Measurements from ENCODE around the gene VWCE.

The VWCE gene

DNA sequence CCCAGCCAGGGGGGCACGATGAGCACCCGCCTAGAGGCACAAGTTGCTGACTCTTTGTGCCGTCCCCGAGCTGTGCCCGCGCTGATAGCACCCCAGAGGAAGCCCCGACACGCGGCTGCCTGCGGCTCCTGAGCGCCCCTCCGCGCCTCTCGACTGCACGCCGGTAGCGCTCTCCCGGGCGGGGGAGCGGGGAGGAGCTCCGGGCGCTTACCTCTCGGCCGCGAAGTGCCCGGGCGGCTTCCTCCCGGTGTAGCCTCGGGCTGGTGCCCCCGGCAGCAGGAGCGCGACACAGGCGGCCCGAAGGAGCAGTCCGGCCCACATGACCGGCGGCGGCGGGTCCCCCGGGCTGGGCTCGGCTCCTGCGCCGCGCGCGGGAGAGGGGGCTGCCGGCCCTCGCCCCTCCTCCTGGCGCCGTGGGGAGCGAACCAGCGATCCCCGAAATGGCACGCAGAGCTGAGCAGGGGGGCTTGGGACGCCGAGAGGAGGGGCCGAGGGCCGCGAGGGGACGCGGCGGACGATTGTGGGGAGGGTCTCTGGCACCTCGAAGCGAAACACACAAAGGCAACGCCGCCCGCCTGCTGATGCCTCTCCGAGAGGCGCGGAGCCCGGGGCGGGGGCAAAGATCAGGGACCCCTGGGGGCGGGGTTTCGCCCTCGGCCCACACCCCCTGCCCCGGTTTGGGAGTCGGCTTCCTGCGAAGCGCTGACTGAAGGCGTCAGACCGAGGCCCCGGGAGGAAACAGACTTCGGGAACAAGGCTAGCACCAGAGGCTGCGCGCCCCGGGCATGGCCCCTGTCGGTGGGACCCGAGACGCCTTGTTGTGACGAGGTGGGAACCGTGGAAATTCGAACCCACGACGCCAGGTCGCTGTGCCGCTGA, at the start of gene VWCE:
Gene VWCE (minus strand): TSS at position 600 of the 879 bp plus-strand sequence. CDS start 279 bp downstream, at position 321.
- DNase-seq (ENCODE audit: low read depth in 2 of 2): peak; percentile 37 to 67

DNA sequence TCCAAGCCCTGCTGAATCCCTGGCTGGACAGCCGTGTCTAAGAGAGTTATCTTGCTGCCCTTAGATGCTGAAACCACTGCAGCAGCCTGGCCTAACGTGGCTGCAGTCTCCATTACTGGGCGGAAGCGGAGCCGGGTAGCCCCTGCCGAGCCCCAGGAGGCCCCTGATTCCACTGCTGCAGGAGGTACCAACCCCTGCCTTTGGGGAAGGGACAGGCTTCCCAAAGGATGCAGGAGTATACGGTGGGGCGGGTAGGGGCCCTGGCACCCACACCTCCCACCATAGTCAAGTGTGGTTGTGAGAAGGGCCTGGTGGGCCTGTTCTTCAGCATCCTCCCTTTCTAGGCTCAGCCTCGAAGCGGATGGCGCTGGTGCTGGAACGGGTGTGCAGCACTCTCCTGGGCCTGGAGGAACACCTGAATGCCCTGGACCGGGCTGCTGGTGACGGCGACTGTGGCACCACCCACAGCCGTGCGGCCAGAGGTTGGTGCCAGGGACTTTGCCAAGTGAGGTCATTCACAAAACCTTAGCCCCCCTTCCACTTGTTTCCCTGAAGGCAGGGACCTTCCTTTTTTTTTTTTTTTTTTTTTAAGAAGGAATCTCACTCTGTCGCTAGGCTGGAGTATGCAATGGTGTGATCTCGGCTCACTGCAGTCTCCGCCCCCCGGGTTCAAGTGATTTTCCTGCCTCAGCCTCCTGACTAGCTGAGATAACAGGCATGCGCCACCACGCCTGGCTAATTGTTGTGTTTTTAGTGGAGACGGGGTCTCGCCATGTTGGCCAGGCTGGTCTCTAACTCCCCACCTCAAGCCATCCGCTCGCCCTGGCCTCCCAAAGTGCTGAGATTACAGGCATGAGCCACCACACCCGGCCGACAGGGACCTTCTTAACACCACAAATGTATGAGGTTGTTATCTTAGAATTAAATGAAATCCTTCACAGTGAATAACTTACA, 49.0 kb upstream of the VWCE start:
- no peak for DNase-seq (ENCODE audit: low read depth in 2 of 2)

GRCh38 chr11:61342207-61342803, 47.2 kb upstream of the VWCE start:
- DNase-seq (ENCODE audit: low read depth in 2 of 2): no peak

DNA sequence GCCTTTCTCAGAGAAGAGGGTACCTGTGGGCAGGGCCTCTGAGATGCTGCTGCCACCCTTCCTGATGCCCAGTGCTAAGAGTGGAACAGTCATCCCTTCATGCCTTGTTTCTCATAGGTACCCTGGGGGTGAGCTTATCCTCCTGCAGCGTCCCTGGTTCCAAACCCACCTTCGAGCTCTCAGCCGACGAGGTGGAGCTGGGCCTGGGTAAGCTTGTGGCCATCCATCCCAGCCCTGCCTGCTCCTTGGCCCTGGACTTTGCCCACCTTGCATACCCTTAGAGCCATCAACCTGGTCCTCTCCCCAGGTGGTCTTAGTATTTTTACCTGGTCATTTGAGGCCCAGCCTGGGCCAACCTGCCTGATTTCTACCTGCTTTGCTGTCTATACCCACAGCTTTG, 46.6 kb upstream of the VWCE start:
- DNase-seq (ENCODE audit: low read depth in 2 of 2): no peak

- DNase-seq (ENCODE audit: low read depth in 2 of 2): no peak
Measured at GRCh38 chr11:61340979-61341378, 45.9 kb upstream of the VWCE start.

DNA sequence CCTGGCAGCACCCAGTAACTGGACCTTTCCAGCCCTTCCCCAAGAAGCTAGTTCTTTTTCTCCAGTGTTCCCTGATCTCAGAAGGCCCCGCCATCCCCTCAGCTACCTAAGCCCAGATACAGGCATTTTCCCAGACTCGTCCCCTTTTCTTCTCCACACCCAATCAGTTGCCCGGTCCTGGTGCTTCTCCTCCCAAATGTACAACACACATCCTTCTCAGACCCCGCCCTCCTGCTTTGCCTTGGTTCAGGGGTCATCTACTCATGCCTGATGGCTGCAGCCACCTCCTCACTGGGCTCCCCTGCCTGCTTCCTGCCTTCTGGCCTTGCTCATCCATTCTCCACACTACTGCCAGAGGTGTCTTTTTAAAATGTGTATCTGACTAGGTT, 44.4 kb upstream of the VWCE start:
- no peak for DNase-seq (ENCODE audit: low read depth in 2 of 2)

DNA sequence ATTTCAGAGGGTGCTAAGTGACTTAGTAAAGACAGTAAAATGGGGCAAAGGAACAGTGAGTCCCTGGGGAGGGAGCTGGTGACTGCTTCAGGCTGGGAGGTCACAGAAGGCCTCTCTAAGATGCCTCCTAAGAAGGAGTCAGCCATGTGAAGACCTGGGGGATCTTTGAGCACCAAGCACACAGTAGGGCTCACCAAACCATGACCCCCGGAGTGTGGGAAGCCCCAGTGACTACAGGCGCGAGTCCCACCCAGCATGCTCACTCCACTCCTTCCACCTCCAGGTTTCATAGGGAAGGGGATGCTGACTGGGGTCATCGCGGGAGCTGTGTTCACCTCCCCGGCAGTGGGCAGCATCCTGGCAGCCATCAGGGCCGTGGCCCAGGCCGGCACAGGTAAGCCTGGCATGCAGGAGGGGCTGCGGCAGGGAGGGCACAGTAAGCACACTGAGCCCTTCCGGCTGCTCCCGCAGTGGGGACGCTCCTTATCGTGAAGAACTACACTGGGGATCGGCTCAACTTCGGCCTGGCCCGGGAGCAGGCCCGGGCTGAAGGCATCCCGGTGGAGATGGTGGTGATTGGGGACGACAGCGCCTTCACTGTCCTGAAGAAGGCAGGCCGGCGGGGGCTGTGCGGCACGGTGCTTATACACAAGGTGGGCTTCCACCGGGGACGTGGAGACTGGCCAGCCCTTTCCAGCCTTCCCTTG, 43.8 kb upstream of the VWCE start:
- no peak for DNase-seq (ENCODE audit: low read depth in 2 of 2)

- DNase-seq (ENCODE audit: low read depth in 2 of 2): no peak
Measured at GRCh38 chr11:61337706-61338470, 42.8 kb upstream of the VWCE start.

- DNase-seq (ENCODE audit: low read depth in 2 of 2): peak; percentile 46 to 67
Measured at GRCh38 chr11:61336171-61336935, 41.2 kb upstream of the VWCE start.

DNA sequence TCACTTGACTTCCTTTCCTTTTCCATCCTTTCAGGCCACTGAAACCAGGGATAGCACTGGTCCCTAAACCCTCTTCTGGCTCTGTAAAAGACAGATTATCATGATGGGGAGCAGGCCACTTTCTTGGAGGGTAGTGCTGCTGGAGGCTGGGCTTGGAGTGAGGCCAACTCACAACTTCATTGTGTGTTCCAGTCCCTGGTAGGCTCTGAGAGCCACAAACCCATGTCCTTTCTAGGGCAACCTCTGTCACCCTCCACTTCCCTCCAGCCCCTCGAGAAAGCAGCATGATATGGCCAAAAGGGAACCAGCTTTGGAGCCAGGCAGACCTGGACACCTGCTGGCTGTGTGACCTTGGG, 40.2 kb upstream of the VWCE start:
- DNase-seq (ENCODE audit: low read depth in 2 of 2): no peak

DNA sequence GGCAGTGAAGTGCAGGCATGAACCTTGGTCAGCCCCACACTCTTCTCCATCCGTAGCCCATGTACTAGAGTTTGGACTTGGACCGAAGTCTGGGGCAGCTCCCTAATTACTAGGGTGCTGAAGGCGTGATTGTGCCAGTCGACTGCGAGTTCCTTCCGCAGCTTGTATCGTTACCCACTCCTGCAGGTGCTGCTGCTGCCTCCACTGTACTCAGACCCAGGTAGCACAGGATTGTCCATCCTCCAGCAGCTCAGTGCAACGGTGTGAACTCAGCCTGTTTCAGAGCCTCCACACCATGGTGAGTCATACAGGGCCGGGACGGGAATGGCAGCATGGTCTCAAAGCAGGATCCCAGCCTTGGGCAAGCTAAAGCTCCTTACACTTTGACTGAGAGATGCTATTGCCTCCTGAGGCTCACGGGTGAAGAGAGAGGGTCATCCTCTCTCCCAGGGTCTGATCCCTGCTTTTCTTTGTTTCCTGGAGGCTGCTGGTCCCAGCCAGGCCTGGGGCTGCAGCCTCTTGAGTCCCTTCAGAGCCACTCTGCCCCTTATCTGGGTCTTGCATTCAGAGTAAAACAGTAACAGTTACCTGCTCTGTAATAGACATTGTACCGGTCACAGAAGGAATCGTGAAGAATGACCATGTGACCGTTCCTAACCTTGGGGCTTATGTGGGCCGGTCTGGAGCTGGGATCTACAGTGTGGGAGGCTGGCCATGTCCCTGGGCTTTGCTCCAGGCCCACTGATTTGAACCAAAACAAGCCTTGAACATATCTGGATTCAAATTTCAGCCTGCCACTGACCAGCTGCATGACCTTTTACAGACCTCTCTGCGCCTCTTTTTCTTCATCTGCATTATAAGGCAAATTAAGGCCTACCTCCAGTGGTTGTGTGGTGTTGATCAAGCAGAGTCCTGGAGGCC, 39.6 kb upstream of the VWCE start:
- DNase-seq (ENCODE audit: low read depth in 2 of 2): no peak

GRCh38 chr11:61333550-61334433, 38.7 kb upstream of the VWCE start:
- no peak for DNase-seq (ENCODE audit: low read depth in 2 of 2)

GRCh38 chr11:61332797-61333549, 37.9 kb upstream of the VWCE start, which contains the start of the genes DDB1 and TKFC:
DDB1 (minus strand) TSS chr11:61333105; CDS start chr11:61332968, 137 bp downstream.
TKFC (plus strand) TSS chr11:61333228; CDS start chr11:61334729, 1,501 bp downstream.
- DNase-seq (ENCODE audit: low read depth in 2 of 2): peak; percentile 92 to 98

GRCh38 chr11:61332281-61332796, 37.2 kb upstream of the VWCE start:
- DNase-seq (ENCODE audit: low read depth in 2 of 2): no peak

DNA sequence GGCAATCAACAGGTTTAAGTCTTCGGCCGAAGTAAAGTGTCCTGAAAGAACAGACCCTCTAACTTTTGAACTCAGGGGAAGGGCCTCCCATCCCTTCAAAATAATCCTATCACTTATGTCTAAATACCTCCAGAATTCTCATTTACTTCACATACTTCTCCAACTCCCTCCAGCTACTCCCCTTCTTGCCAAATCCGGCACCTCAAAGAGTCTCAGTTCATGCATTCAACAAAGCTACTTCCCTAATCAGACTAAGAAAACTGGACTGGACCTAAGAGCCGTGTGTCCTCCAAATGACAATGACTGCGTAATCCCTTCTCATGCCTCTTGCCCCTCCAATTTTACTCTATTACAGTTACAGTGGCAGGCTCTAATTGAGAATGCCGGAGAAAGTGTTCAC, 36.5 kb upstream of the VWCE start:
- DNase-seq (ENCODE audit: low read depth in 2 of 2): no peak

GRCh38 chr11:61329871-61330270, 34.8 kb upstream of the VWCE start:
- DNase-seq (ENCODE audit: low read depth in 2 of 2): no peak

DNA sequence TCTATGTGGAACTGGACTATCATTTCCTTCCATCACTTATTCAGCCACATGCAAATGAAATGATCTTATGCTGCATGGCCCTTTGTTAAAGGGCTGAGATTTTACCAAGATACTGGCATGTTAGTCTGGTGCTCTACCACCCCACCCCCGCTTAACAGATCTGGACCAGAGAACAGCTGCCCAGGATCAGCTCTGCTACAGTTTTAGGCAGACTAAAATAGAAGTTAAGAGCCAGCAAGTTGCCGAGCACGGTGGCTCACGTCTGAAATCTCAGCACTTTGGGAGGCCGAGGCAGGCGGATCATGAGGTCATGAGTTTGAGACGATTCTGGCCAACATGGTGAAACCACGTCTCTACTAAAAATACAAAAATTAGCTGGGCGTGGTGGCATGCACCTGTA, 33.2 kb upstream of the VWCE start:
- DNase-seq (ENCODE audit: low read depth in 2 of 2): no peak

Measured in stimulated activated CD8-positive, alpha-beta memory T cell treated with anti-CD3 and anti-CD28 coated beads, Interleukin-7, amount 100 ng/mL, for 4 hours (primary cell).